Mesodermal cell (in vitro differentiated cells): ENCODE measurements around the gene PRIMA1.

Source experiments
- H3K27ac ChIP-seq: 2 replicates; pipeline ENCODE4 v1.7.0; 2013; ENCODE audit warnings: mild to moderate bottlenecking, low read depth, low read length, moderate library complexity; ENCODE audit not compliant: severe bottlenecking
- H3K36me3 ChIP-seq: 2 replicates; pipeline ENCODE4 v1.7.1; 2013; ENCODE audit warnings: mild to moderate bottlenecking, low read length, moderate library complexity; ENCODE audit not compliant: control insufficient read depth, insufficient read depth
- H3K4me1 ChIP-seq: one replicate; pipeline ENCODE4 v1.7.1; 2013; ENCODE audit warnings: mild to moderate bottlenecking, low read length; ENCODE audit not compliant: insufficient read depth, control insufficient read depth, poor library complexity, severe bottlenecking
- H3K4me3 ChIP-seq: 2 replicates; pipeline ENCODE4 v1.7.0; 2013; ENCODE audit warnings: low read length, control low read depth, mild to moderate bottlenecking; ENCODE audit not compliant: insufficient read depth, poor library complexity, severe bottlenecking; ENCODE audit errors: extremely low read depth
- H3K9me3 ChIP-seq: 2 replicates; pipeline ENCODE4 v1.7.1; 2013; ENCODE audit warnings: mild to moderate bottlenecking, low read length, moderate library complexity; ENCODE audit not compliant: control insufficient read depth
- WGBS, 2 experiments: methylation state at CpG; one replicate each; pipeline ENCODE4 v1.1.5; 2013; ENCODE audit warnings: missing lambda C conversion rate in 2 of 2; ENCODE audit not compliant: insufficient coverage in 2 of 2; 5-methylcytosine and 5-hydroxymethylcytosine counted together

PRIMA1 gene

DNA sequence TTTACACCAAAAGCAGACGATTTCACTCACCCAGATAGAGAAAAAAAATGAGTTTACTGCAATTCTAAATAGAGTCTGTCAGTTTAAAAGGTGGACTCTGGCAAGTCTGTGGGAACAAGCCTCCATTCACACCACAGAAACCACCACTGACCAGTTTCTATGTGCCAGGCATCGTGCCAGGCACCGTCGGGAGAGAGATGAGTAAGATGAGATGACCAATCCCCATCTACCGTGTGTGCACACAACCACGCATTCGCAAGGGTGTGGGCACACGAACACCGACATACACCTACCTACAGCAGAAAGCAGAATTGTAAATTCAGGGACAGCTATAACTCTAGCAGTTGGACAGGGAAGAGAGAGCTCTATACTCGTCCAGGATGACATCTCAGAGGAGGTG, 58.3 kb downstream of the PRIMA1 start:
- Histone ChIP-seq H3K4me1 (no peaks in the 10 kb centered on the region), H3K36me3 (no peaks in the 10 kb centered on the region), H3K4me3 (no peak overlapping the region), H3K9me3 (no peaks in the 10 kb centered on the region), H3K27ac (no peak overlapping the region)
- 33 to 92% methylated on average over 1 to 3 of the region's 10 CpGs for WGBS, 2 experiments

DNA sequence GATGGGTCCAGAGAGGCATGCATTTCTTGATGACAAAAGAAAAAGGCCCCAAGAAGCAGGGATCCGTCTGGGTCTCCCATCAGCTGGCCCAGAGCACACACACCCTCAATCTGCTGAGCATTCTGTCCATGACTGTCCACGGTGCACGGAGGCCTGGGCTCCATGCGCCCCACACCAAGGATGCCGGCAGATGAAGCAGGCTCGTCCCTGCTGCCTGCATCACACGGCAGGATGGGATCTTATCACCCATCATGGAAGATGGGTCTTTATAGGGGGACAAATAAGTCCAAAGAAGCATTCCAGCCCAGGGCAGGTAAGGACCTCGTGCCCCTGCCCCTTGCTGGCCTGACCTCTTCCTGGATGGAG, 59.7 kb downstream of the PRIMA1 start:
- H3K36me3 ChIP-seq, result no peaks in the 10 kb centered on the region
- no peaks in the 10 kb centered on the region for H3K4me1 ChIP-seq
- H3K4me3 ChIP-seq, result no peak overlapping the region
- no peak overlapping the region for H3K27ac ChIP-seq
- H3K9me3 ChIP-seq, result no peaks in the 10 kb centered on the region
- 93 to 96% methylated on average over 7 of the region's 8 CpGs for WGBS, 2 experiments

DNA sequence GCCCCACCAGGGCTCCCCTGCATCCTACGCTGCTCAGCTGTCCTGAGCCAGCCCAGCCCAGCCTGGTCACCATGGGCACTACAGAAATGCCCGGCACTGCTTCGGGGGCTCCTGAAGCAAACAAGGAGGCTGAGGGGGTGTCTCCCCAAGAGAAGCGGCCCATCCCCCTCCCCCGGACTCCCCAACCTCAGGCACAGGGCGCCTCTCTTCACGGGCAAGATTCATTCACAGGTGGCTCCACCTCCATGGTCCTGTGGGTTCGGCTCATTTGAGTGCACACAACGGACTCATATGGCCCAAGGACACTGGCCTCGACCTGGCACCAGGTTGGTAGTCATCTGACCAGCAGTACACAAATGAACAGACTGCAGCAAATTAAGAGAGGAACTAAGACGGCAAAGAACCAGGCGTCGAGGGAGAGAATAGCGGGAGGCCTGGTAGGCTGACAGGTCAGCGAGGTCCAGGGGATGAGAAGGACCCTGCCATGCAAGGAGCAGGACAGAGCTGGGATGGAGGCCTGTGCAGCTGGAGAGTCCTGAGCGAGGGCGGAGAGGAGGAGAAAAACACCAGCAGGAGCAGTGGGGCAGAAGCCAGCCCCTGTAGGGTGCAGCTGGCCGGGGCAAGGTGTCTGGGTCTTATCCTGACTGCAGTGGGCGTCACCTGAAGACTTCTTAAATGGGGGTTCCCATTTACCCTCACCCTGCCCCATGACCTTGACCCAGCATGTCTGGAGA, 60.2 kb downstream of the PRIMA1 start:
- H3K36me3 ChIP-seq, result no peaks in the 10 kb centered on the region
- 90 to 93% methylated on average over 17 to 18 of the region's 19 CpGs for WGBS, 2 experiments
- H3K9me3 ChIP-seq, result no peaks in the 10 kb centered on the region
- no peak overlapping the region for H3K4me3 ChIP-seq
- H3K27ac ChIP-seq, result no peak overlapping the region
- no peaks in the 10 kb centered on the region for H3K4me1 ChIP-seq

DNA sequence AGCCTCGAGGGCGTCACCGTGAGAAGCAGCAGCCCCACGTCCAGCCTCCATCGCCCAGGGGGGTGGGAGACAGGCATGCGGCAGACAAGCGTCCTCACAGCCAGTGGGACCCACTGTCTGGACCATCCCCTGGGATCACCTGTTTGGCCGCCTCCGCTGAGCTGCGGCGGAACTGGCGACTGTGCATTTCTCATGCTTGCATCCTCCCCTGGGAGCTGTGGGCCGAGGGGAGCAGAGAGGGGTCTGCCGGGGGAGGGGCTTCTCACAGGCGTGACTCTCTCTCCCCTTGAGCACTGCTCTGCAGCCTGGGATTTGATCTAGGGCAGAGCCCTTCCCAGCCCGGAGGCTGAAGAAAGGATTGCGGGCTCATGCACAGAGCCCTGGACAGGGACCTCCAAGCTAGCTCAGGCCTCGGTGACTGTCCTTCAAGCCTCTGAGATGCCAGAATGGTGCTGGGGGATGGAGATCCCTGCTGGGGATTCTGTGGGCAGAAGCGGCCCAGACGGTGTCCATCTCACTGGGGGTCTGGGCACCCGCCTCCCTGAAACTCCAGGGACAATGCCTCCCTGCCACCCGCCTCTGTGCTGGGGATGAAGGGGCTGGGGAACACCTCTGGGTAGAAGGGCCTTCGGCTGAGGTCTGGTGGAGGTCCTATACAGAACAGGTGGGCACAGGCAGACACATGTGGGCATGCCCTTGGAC, 61.1 kb downstream of the PRIMA1 start:
- Histone ChIP-seq H3K27ac (no peak overlapping the region), H3K4me1 (no peaks in the 10 kb centered on the region), H3K36me3 (no peaks in the 10 kb centered on the region), H3K4me3 (no peak overlapping the region), H3K9me3 (no peaks in the 10 kb centered on the region)
- 87 to 89% methylated on average over 21 of the region's 23 CpGs for WGBS, 2 experiments

DNA sequence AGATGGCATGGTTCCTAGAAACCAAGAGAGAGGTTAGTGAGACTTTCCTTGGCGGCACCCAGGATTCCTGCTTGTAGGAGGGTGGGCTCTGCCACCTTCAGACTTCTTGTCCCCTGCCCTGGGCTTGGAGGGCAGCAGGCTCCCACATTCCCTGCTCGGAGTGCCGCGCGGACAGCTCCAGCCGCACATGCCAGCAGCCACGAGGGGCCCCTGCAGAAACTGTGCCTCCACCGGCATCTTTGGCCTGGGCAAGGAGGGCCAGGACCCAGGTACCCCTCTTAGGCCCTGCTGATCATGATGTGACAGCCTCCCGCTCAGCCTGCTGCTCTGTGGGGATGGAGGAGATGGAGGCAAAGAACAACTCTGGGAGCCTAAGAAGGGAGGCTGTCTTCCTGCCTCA, 62.3 kb downstream of the PRIMA1 start:
- Histone ChIP-seq H3K36me3 (no peaks in the 10 kb centered on the region), H3K27ac (no peak overlapping the region), H3K4me3 (no peak overlapping the region), H3K4me1 (no peaks in the 10 kb centered on the region), H3K9me3 (no peaks in the 10 kb centered on the region)
- 89 to 94% methylated on average over 8 of the region's 9 CpGs for WGBS, 2 experiments

GRCh38 chr14:93725002-93725582, 63.2 kb downstream of the PRIMA1 start:
- H3K36me3 ChIP-seq, result no peaks in the 10 kb centered on the region
- H3K4me1 ChIP-seq, result no peaks in the 10 kb centered on the region
- H3K4me3 ChIP-seq, result no peak overlapping the region
- no peak overlapping the region for H3K27ac ChIP-seq
- WGBS, 2 experiments, result 91 to 93% methylated on average over 13 to 16 of the region's 21 CpGs
- no peaks in the 10 kb centered on the region for H3K9me3 ChIP-seq

GRCh38 chr14:93723001-93723400, 65.3 kb downstream of the PRIMA1 start:
- 88 to 95% methylated on average over 2 to 3 of the region's 4 CpGs for WGBS, 2 experiments
- Histone ChIP-seq H3K27ac (no peak overlapping the region), H3K36me3 (no peaks in the 10 kb centered on the region), H3K4me3 (no peak overlapping the region), H3K4me1 (no peaks in the 10 kb centered on the region), H3K9me3 (no peaks in the 10 kb centered on the region)

DNA sequence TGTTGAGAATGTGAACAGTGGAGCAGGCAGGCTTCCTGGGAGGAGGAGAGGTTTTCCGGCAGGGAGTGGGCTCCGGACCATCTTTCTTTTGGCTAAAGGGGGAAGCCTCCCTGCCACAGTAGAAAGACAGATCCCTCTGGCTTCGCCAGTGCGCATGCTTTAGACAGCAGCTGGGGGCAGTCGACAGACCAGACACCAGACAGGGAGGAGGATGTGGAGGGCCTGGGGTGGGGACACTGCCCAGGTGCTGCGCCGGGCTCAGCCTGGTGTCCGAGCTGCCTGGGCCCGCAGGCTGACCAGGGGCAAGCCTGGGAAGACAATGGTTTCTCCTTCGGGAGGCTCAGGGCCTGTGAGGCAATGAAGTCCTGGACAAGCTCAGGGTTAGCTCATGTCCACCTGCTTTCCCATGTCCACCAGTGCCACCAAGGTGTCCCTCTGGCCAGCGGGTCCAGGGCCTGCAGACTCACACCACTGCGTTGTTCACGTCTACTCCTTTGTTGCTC, 67.3 kb downstream of the PRIMA1 start:
- H3K36me3 ChIP-seq, result no peaks in the 10 kb centered on the region
- H3K4me1 ChIP-seq, result no peaks in the 10 kb centered on the region

DNA sequence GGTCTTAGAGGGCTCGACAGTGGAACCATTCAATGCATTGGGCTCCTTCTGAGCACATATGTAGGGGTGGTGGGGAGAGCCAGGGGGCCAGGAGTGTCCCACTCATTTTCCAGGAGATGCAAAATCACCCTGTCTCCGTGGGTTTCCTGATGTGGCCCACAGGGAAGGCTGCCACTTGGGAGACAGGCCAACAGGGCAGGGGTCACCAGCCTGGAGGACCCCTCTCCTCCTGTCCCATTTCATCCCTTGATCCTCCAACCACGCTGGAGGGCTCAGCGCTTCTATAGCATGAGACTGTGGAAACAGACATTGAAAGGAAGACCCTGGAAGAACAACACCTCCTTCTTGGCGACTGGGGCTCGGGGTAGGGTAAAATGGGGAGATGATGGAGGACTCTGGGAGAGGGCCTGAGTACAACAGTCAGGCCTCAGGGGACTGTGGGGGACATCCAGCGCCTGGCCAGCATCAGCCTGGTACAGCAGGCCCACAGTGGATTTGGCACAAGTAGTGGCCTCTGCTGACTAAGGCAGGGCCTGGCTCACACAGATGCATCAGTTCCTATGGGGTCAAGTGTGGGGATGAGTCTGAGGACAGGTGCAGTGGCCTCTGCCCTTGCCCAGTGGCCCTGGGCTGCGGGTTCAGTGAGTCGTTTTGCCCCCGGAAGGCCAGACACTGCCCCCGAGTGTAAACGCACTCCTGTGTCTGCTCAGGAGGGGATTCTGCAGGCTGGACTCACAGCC, 68.0 kb downstream of the PRIMA1 start:
- no peaks in the 10 kb centered on the region for H3K4me1 ChIP-seq
- H3K4me3 ChIP-seq, result no peak overlapping the region
- 83 to 91% methylated on average over 10 to 11 of the region's 12 CpGs for WGBS, 2 experiments
- H3K9me3 ChIP-seq, result no peaks in the 10 kb centered on the region
- H3K27ac ChIP-seq, result no peak overlapping the region
- H3K36me3 ChIP-seq, result no peaks in the 10 kb centered on the region

More for the DNA sequence above, 67.3 kb downstream of the PRIMA1 start:
- no peak overlapping the region for H3K4me3 ChIP-seq
- H3K9me3 ChIP-seq, result no peaks in the 10 kb centered on the region
- 97 to 99% methylated on average over 12 of the region's 13 CpGs for WGBS, 2 experiments
- H3K27ac ChIP-seq, result no peak overlapping the region

- Histone ChIP-seq H3K9me3 (no peaks in the 10 kb centered on the region), H3K4me1 (no peaks in the 10 kb centered on the region), H3K4me3 (no peak overlapping the region), H3K36me3 (no peaks in the 10 kb centered on the region), H3K27ac (no peak overlapping the region)
- 85 to 88% methylated on average over 1 to 3 of the region's 3 CpGs for WGBS, 2 experiments
Measured at GRCh38 chr14:93719256-93719655, 69.0 kb downstream of the PRIMA1 start.
